Gastrocnemius medialis (tissue), 4 donors: Measurements from ENCODE around the gene CDAN1. TPM values are rescaled to one million over a fixed set of nuclear protein-coding genes. Genes with fewer than 3 reads are reported as not detected.

ENCODE experiments used
- ATAC-seq, 2 donors: fragments of 150-250 bp; one replicate each; pipeline ENCODE4 v1.9.1; 2016
- DNase-seq, 2 donors: peaks; one replicate each; pipeline ENCODE4 v3.0.0-alpha.2; 2019
- H3K27ac ChIP-seq, 4 donors: fragments of 200-600 bp; sonication (generic); 1 replicate in 1 of 4; 2 replicates in 3 of 4; pipeline ENCODE4 v1.5.1; 2016 to 2018; ENCODE audit warnings: mild to moderate bottlenecking in 2 of 4, moderate library complexity in 1 of 4
- H3K27me3 ChIP-seq, 3 donors: fragments of 200-600 bp; sonication (generic) in 2 of 3; 1 replicate in 1 of 3; 2 replicates in 2 of 3; pipeline versions ENCODE4 v1.5.1 to v1.6.0; 2016 to 2019; ENCODE audit warnings: mild to moderate bottlenecking in 1 of 3, moderate library complexity in 1 of 3
- H3K36me3 ChIP-seq, 2 donors: fragments of 200-600 bp; sonication (generic) in 1 of 2; one replicate each; pipeline ENCODE4 v1.5.1; 2017 to 2018
- H3K4me1 ChIP-seq, 2 donors: fragments of 200-600 bp; sonication (generic) in 1 of 2; one replicate each; pipeline ENCODE4 v1.5.1; 2016 to 2017; ENCODE audit warnings: mild to moderate bottlenecking in 2 of 2
- H3K4me3 ChIP-seq, 4 donors: fragments of 200-600 bp; sonication (generic) in 3 of 4; 1 replicate in 1 of 4; 2 replicates in 3 of 4; pipeline ENCODE4 v1.5.1; 2016 to 2019; ENCODE audit warnings: mild to moderate bottlenecking in 2 of 4
- H3K9me3 ChIP-seq, 3 donors: fragments of 200-600 bp; sonication (generic) in 2 of 3; 1 replicate in 1 of 3; 2 replicates in 2 of 3; pipeline ENCODE4 v1.5.1; 2016 to 2019
- POLR2A ChIP-seq, 2 donors: fragments of 450-650 bp; IDR thresholded peaks; one replicate each; pipeline ENCODE4 v1.6.1; 2017; ENCODE audit warnings: antibody characterized with exemption in 2 of 2, mild to moderate bottlenecking in 2 of 2, moderate library complexity in 2 of 2
- in situ Hi-C, 4 donors: fragments of 200-750 bp; cut with MboI; loops; one replicate each; pipeline versions ENCODE4 v1.15.0 to v1.8.0; 2017; ENCODE audit warnings: low sequenced_read_pairs in 4 of 4
- intact Hi-C: fragments of 100-400 bp; cut with DNase I; formaldehyde crosslinking; loops from one replicate; pipeline ENCODE4 v1.15.1; 2023; ENCODE audit warnings: low total_unique reads
- total RNA-seq, 4 donors: library from RNA; depleted of rRNA; stranded (reverse); fragments of >200 nt; gene quantifications; one replicate each; pipeline versions ENCODE4 v1.1.0 to v1.2.3, GENCODE V29; 2016
- TF ChIP-seq, protein P1 (sequence below), 5 experiments: fragments of 450-650 bp in 3 of 5; fragments of 200-600 bp in 2 of 5; sonication (generic) in 2 of 5; IDR thresholded peaks in 4 of 5; conservative IDR thresholded peaks in 1 of 5; 1 replicate in 4 of 5; 2 replicates in 1 of 5; pipeline ENCODE4 v1.5.1; 2016 to 2019; ENCODE audit warnings: antibody characterized with exemption in 5 of 5, mild to moderate bottlenecking in 3 of 5, moderate library complexity in 3 of 5

The CDAN1 gene, protein sequence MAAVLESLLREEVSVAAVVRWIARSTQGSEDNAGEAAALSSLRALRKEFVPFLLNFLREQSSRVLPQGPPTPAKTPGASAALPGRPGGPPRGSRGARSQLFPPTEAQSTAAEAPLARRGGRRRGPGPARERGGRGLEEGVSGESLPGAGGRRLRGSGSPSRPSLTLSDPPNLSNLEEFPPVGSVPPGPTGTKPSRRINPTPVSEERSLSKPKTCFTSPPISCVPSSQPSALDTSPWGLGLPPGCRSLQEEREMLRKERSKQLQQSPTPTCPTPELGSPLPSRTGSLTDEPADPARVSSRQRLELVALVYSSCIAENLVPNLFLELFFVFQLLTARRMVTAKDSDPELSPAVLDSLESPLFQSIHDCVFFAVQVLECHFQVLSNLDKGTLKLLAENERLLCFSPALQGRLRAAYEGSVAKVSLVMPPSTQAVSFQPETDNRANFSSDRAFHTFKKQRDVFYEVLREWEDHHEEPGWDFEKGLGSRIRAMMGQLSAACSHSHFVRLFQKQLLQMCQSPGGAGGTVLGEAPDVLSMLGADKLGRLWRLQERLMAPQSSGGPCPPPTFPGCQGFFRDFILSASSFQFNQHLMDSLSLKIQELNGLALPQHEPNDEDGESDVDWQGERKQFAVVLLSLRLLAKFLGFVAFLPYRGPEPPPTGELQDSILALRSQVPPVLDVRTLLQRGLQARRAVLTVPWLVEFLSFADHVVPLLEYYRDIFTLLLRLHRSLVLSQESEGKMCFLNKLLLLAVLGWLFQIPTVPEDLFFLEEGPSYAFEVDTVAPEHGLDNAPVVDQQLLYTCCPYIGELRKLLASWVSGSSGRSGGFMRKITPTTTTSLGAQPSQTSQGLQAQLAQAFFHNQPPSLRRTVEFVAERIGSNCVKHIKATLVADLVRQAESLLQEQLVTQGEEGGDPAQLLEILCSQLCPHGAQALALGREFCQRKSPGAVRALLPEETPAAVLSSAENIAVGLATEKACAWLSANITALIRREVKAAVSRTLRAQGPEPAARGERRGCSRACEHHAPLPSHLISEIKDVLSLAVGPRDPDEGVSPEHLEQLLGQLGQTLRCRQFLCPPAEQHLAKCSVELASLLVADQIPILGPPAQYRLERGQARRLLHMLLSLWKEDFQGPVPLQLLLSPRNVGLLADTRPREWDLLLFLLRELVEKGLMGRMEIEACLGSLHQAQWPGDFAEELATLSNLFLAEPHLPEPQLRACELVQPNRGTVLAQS
- 1 to 10 TPM; 4.2 to 5.9 (median 5.1) TPM for total RNA-seq

DNA sequence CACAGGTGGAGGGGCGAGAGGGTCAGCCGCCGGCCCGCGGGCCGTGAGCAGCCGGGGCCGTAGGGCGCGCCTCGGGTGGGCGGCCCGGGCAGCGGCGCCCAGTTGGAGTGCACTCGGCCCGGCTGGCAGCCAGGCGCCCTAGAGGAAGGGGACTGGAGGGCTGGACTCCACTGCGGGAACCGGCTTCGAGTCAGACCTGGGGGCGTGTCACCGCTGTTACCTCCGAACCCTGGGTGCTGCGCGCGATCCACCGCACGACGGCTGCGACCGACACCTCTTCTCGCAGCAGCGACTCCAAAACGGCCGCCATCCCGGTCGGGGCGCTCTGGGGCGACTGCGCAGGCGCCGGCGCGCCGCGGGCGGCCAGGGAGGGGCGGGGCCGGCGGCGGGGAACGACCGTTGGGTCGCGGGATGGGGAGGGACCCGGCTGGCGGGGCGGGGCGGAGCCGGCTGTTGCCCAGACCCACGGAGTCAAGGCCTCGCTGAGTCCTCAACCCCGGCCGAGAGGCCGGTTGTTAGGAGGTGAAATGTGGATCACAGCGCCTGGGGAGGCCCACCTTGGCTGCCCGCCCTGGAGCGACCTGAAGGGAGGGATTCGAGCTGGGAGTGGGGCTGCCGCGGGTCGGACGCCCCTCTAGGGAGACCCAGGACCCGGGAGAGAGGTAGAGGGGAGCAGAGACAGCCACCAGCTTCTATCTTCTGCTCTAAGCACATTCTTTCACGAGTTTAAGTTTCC lies at the start of gene CDAN1:
Gene CDAN1, minus strand, starts transcription at position 336 of the 736 bp plus-strand sequence. Its CDS starts 26 bp downstream, at position 310.
- TF ChIP-seq, protein P1, sequence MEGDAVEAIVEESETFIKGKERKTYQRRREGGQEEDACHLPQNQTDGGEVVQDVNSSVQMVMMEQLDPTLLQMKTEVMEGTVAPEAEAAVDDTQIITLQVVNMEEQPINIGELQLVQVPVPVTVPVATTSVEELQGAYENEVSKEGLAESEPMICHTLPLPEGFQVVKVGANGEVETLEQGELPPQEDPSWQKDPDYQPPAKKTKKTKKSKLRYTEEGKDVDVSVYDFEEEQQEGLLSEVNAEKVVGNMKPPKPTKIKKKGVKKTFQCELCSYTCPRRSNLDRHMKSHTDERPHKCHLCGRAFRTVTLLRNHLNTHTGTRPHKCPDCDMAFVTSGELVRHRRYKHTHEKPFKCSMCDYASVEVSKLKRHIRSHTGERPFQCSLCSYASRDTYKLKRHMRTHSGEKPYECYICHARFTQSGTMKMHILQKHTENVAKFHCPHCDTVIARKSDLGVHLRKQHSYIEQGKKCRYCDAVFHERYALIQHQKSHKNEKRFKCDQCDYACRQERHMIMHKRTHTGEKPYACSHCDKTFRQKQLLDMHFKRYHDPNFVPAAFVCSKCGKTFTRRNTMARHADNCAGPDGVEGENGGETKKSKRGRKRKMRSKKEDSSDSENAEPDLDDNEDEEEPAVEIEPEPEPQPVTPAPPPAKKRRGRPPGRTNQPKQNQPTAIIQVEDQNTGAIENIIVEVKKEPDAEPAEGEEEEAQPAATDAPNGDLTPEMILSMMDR (IDR thresholded peaks at IDR 0.05 in 4 of 5, conservative IDR thresholded peaks at IDR 0.05 in 1 of 5) = peak in 1 of 5 experiments; percentile 20
- peak; percentile 74 to 75 for TF ChIP-seq POLR2A (IDR thresholded peaks at IDR 0.05)
- in situ Hi-C loops (no loop called here), intact Hi-C loops (loop anchor here (2.0 kb wide), 1 partner anchor 184 kb away; the partner anchor contains the start of gene TTBK2)
- peak; percentile 94 for ATAC-seq
- H3K9me3 ChIP-seq = no peaks in the 10 kb centered on the region
- DNase-seq = peak; percentile 83 to 89
- H3K27ac ChIP-seq = peak within 1 kb of the TSS; percentile 85 to 96 (median 93)
- H3K27me3 ChIP-seq = no peaks in the 10 kb centered on the region
- peaks cover 0 to 34% of the 10 kb centered on the region in 2 donors for H3K36me3 ChIP-seq
- peak within 1 kb of the TSS; percentile 61 to 90 (median 72) for H3K4me3 ChIP-seq
- H3K4me1 ChIP-seq = peaks cover 13 to 16% of the 10 kb centered on the region in 2 donors

DNA sequence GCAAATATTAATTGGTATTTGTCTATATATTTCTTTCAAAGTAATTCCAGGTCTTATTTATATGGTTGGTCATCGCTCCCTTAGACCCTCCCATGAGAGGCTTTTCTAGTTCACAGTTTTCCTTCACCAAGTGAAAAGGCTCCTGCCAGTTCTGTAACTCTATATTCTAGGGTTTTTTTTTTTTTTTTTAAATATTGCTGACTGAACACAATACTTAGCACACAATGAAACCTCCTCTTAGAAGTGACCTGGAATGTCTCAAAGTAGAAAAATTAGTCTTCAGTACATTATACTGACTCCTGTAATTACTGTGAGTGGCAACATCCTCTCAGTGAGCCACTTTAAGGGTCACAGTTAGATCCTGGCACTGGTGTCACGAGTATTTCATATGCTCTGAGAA lies 48.6 kb upstream of the CDAN1 start:
- H3K27ac ChIP-seq = no peak overlapping the region
- in situ Hi-C loops (no loop called here), intact Hi-C loops (no loop called here)
- H3K36me3 ChIP-seq = peaks cover 3 to 14% of the 10 kb centered on the region in 2 donors
- H3K4me1 ChIP-seq = no peaks in the 10 kb centered on the region
- H3K4me3 ChIP-seq = no peak overlapping the region
- no peak for DNase-seq
- H3K27me3 ChIP-seq = no peaks in the 10 kb centered on the region
- ATAC-seq = no peak
- no peaks in the 10 kb centered on the region for H3K9me3 ChIP-seq
- no peak for TF ChIP-seq POLR2A (IDR thresholded peaks at IDR 0.05)
- TF ChIP-seq, protein P1 (IDR thresholded peaks at IDR 0.05 in 4 of 5, conservative IDR thresholded peaks at IDR 0.05 in 1 of 5) = no peak

DNA sequence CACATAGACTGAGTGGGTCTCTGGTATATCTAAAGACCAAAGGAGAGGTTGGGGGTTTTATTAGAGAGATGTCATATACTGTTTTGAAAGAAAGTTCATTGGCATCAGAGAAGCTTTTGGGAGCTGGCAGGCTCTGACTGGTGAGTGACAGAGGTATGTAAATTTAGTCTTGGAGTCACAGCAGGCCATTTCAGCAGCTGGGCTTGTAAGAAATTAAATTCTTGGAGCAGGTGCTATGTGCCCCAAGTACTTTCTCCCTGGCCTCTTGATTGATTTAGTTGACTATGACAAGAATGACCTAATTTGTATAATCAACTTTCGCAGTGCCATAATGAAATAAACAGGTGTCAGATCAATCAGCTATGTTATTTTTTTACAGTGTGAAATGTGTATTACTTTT lies 47.8 kb upstream of the CDAN1 start:
- DNase-seq (no peak), ATAC-seq (peak in 1 of 2 donors; percentile 61)
- H3K9me3 ChIP-seq = no peaks in the 10 kb centered on the region
- H3K4me1 ChIP-seq = no peaks in the 10 kb centered on the region
- TF ChIP-seq POLR2A (IDR thresholded peaks at IDR 0.05) = no peak
- TF ChIP-seq, protein P1 (IDR thresholded peaks at IDR 0.05 in 4 of 5, conservative IDR thresholded peaks at IDR 0.05 in 1 of 5) = no peak
- intact Hi-C loops (no loop called here), in situ Hi-C loops (no loop called here)
- peaks cover 3 to 14% of the 10 kb centered on the region in 2 donors for H3K36me3 ChIP-seq
- H3K27me3 ChIP-seq = no peaks in the 10 kb centered on the region
- H3K4me3 ChIP-seq = no peak overlapping the region
- H3K27ac ChIP-seq = peak overlapping the region in 1 of 4 donors; percentile 3

DNA sequence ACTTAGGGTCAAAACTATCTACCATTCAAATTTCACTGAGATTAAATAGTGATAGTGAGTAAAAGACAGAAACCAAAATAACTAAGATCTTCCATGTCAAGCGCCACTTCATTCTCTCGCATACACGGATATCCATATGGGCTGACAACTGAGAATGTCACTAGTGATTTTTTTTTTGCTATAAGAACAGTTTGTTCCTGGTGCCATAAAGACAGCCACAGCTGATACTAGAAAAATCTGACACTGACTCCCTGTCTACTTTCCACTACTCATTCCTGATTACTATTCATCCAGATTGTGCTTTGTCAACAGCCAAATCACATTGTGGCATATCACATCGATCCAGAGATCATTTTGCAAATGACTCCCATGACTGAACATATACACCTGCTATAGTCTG lies 45.8 kb upstream of the CDAN1 start:
- H3K36me3 ChIP-seq = peaks cover 3 to 14% of the 10 kb centered on the region in 2 donors
- H3K4me3 ChIP-seq = no peak overlapping the region
- ATAC-seq (no peak), DNase-seq (no peak)
- in situ Hi-C loops = no loop called here
- intact Hi-C loops = no loop called here
- no peaks in the 10 kb centered on the region for H3K27me3 ChIP-seq
- H3K27ac ChIP-seq = no peak overlapping the region
- H3K4me1 ChIP-seq = no peaks in the 10 kb centered on the region
- no peaks in the 10 kb centered on the region for H3K9me3 ChIP-seq
- TF ChIP-seq, protein P1 (IDR thresholded peaks at IDR 0.05 in 4 of 5, conservative IDR thresholded peaks at IDR 0.05 in 1 of 5) = no peak
- TF ChIP-seq POLR2A (IDR thresholded peaks at IDR 0.05) = no peak
